KMS-11 (cell line): ENCODE results near the gene NMB.

Source experiments
- H2AFZ ChIP-seq: fragments of 200-600 bp; sonication (generic); 2 replicates; pipeline ENCODE4 v1.6.1; 2016; ENCODE audit warnings: antibody characterized with exemption, mixed run types, low read depth
- H3K27ac ChIP-seq: fragments of 200-600 bp; sonication (generic); 2 replicates; pipeline ENCODE4 v1.6.1; 2016; ENCODE audit warnings: mild to moderate bottlenecking, mixed run types
- H3K27me3 ChIP-seq: fragments of 200-600 bp; sonication (generic); 2 replicates; pipeline ENCODE4 v1.6.1; 2017; ENCODE audit warnings: mild to moderate bottlenecking, low read depth, mixed run types, moderate library complexity; ENCODE audit not compliant: insufficient read depth
- H3K36me3 ChIP-seq: fragments of 200-600 bp; sonication (generic); 2 replicates; pipeline ENCODE4 v1.6.1; 2017; ENCODE audit warnings: mild to moderate bottlenecking, mixed run types; ENCODE audit not compliant: insufficient read depth
- H3K4me1 ChIP-seq: fragments of 200-600 bp; sonication (generic); 2 replicates; pipeline ENCODE4 v1.6.1; 2016; ENCODE audit warnings: mild to moderate bottlenecking, low read depth, mixed run types; ENCODE audit not compliant: poor library complexity, severe bottlenecking
- H3K4me2 ChIP-seq: fragments of 200-600 bp; sonication (generic); 2 replicates; pipeline ENCODE4 v1.7.0; 2016; ENCODE audit warnings: mild to moderate bottlenecking, mixed run types
- H3K4me3 ChIP-seq: fragments of 200-600 bp; sonication (generic); IDR thresholded peaks from 2 replicates; pipeline ENCODE4 v1.6.1; 2017; ENCODE audit warnings: low read depth, low read length, mixed read lengths; ENCODE audit not compliant: insufficient read depth
- H3K79me2 ChIP-seq: fragments of 200-600 bp; sonication (generic); 2 replicates; pipeline ENCODE4 v1.6.1; 2016; ENCODE audit warnings: low read depth, mixed run types; ENCODE audit not compliant: insufficient read depth
- H3K9ac ChIP-seq: fragments of 200-600 bp; sonication (generic); 2 replicates; pipeline ENCODE4 v1.6.1; 2016; ENCODE audit warnings: mild to moderate bottlenecking, mixed run types
- H4K20me1 ChIP-seq: fragments of 200-600 bp; sonication (generic); 2 replicates; pipeline ENCODE4 v1.6.1; 2016; ENCODE audit warnings: mild to moderate bottlenecking, mixed run types; ENCODE audit not compliant: insufficient read depth
- CTCF ChIP-seq: fragments of 200-600 bp; sonication (generic); conservative IDR thresholded peaks from 2 replicates; pipeline ENCODE4 v1.6.1; 2017; ENCODE audit warnings: low read depth, mild to moderate bottlenecking, antibody characterized with exemption, low read length, moderate library complexity, mixed read lengths

Gene NMB

GRCh38 chr15:84605554-84605882 lies 52.5 kb downstream of the NMB start:
- Histone ChIP-seq H2AFZ (no peak overlapping the region), H4K20me1 (no peaks in the 10 kb centered on the region), H3K36me3 (no peaks in the 10 kb centered on the region), H3K79me2 (no peaks in the 10 kb centered on the region), H3K4me2 (no peak overlapping the region), H3K9ac (no peak overlapping the region), H3K4me3 (no peak overlapping the region), H3K27me3 (no peaks in the 10 kb centered on the region), H3K4me1 (peaks cover 6% of the 10 kb centered on the region), H3K27ac (no peak overlapping the region)
- TF ChIP-seq CTCF: no peak
